Endothelial cell of umbilical vein (primary cell): ENCODE measurements around the gene AGO4. TPM values are rescaled to one million over a fixed set of nuclear protein-coding genes. Genes with fewer than 3 reads are reported as not detected.

Source experiments
- BruUV-seq: library from RNA; stranded (reverse); fragments of 400-500 nt; replicated peaks from 2 replicates; lab custom pipeline; 2021; lab: Mats Ljungman, UMichigan
- CTCF ChIA-PET: fragments of 300-600, 350-600 bp; sonication (Branson Sonifier 250); formaldehyde crosslinking; loops from one replicate; lab custom pipeline; 2021; ENCODE audit warnings: antibody characterized with exemption, inconsistent platforms; lab: Charles Lee
- POLR2A ChIA-PET: fragments of 300-600, 350-600 bp; sonication (Branson Sonifier 250); formaldehyde crosslinking; loops from one replicate; lab custom pipeline; 2021; ENCODE audit warnings: antibody characterized with exemption, inconsistent platforms; lab: Charles Lee
- DNase-seq: peaks from one replicate; pipeline ENCODE4 v3.0.0-alpha.2; 2011; ENCODE audit warnings: low read depth, low spot score
- FAIRE-seq: peaks from 2 replicates; lab custom pipeline; 2011; peaks lifted over from hg19 to GRCh38; lab: Jason Lieb, UNC
- H2AFZ ChIP-seq: 2 replicates; pipeline ENCODE4 v1.6.0; 2012; ENCODE audit warnings: low read depth, low read length, control low read depth, inconsistent platforms
- H3K27ac ChIP-seq: 2 replicates; pipeline ENCODE4 v1.5.1; 2011; ENCODE audit warnings: low read depth, mild to moderate bottlenecking, control low read depth, low read length, moderate library complexity; ENCODE audit not compliant: insufficient read depth
- H3K27me3 ChIP-seq, 2 experiments: 2 replicates each; pipeline versions ENCODE4 v1.6.0 to v1.6.1; 2011; ENCODE audit warnings: low read length in 2 of 2, mixed read lengths in 1 of 2; ENCODE audit not compliant: control insufficient read depth in 2 of 2, insufficient read depth in 2 of 2
- H3K36me3 ChIP-seq, 2 experiments: 2 replicates in 1 of 2; 3 replicates in 1 of 2; pipeline ENCODE4 v1.5.1; 2011; ENCODE audit warnings: low read length in 2 of 2, mild to moderate bottlenecking in 1 of 2, moderate library complexity in 1 of 2; ENCODE audit not compliant: control insufficient read depth in 2 of 2, insufficient read depth in 2 of 2; ENCODE audit errors: extremely low read depth in 1 of 2
- H3K4me1 ChIP-seq: 3 replicates; pipeline ENCODE4 v1.5.1; 2011; ENCODE audit warnings: mild to moderate bottlenecking, low read length; ENCODE audit not compliant: control insufficient read depth, insufficient read depth; ENCODE audit errors: extremely low read depth
- H3K4me2 ChIP-seq: 2 replicates; pipeline ENCODE4 v1.6.1; 2011; ENCODE audit warnings: low read length, control low read depth, mixed read lengths; ENCODE audit not compliant: insufficient read depth
- H3K4me3 ChIP-seq, 3 experiments: fragments of 200-600 bp in 1 of 3; sonication (generic), shearing (Covaris generic) in 1 of 3; replicated peaks in 1 of 3; 2 replicates each; pipeline ENCODE4 v1.5.1; 2011 to 2016; ENCODE audit warnings: control low read depth in 3 of 3, low read length in 3 of 3, mild to moderate bottlenecking in 2 of 3, inconsistent platforms in 1 of 3, low read depth in 1 of 3, moderate library complexity in 1 of 3; ENCODE audit not compliant: insufficient read depth in 1 of 3
- H3K79me2 ChIP-seq: 2 replicates; pipeline ENCODE4 v1.6.0; 2012; ENCODE audit warnings: low read length, inconsistent platforms; ENCODE audit not compliant: control insufficient read depth, insufficient read depth
- H3K9ac ChIP-seq: replicated peaks from 2 replicates; pipeline ENCODE3; 2011; ENCODE audit warnings: low read length, control low read depth; ENCODE audit not compliant: insufficient read depth; ENCODE audit errors: extremely low read depth
- H3K9me1 ChIP-seq: replicated peaks from 3 replicates; pipeline ENCODE4 v1.6.0; 2011; ENCODE audit warnings: mild to moderate bottlenecking, low read length; ENCODE audit not compliant: control insufficient read depth, insufficient read depth; ENCODE audit errors: extremely low read depth
- H3K9me3 ChIP-seq: replicated peaks from 2 replicates; pipeline ENCODE4 v1.5.1; 2012; ENCODE audit warnings: low read length, inconsistent platforms; ENCODE audit not compliant: control insufficient read depth, insufficient read depth
- H4K20me1 ChIP-seq: replicated peaks from 2 replicates; pipeline ENCODE3; 2011; ENCODE audit warnings: mild to moderate bottlenecking, low read length; ENCODE audit not compliant: control insufficient read depth, insufficient read depth; ENCODE audit errors: extremely low read depth
- EZH2 ChIP-seq: IDR thresholded peaks from 2 replicates; pipeline ENCODE4 v1.6.1; 2012; ENCODE audit warnings: borderline replicate concordance, low read depth, mild to moderate bottlenecking, moderate library complexity, low read length, inconsistent platforms; ENCODE audit not compliant: severe bottlenecking
- FOS ChIP-seq: IDR thresholded peaks from 2 replicates; pipeline ENCODE4 v1.6.1; 2011; ENCODE audit warnings: mild to moderate bottlenecking, low read length, moderate library complexity, borderline replicate concordance; ENCODE audit not compliant: insufficient read depth
- GATA2 ChIP-seq: IDR thresholded peaks from 2 replicates; pipeline ENCODE4 v1.7.0; 2011; ENCODE audit warnings: low read depth, mild to moderate bottlenecking, moderate library complexity, mixed read lengths, low read length; ENCODE audit not compliant: insufficient read length, insufficient read depth
- JUN ChIP-seq: IDR thresholded peaks from 2 replicates; pipeline ENCODE4 v1.6.1; 2011; ENCODE audit warnings: borderline replicate concordance, low read depth; ENCODE audit not compliant: insufficient read length, insufficient read depth
- MYC ChIP-seq: IDR thresholded peaks from one replicate; pipeline ENCODE4 v1.6.1; 2011; ENCODE audit warnings: mild to moderate bottlenecking, low read depth, low read length
- POLR2A ChIP-seq: IDR thresholded peaks from 2 replicates; pipeline ENCODE4 v1.6.1; 2012; ENCODE audit warnings: low read depth, mild to moderate bottlenecking, control low read depth, low read length
- POLR2AphosphoS5 ChIP-seq: IDR thresholded peaks from 2 replicates; pipeline ENCODE4 v1.6.1; 2012; ENCODE audit warnings: low read depth, mild to moderate bottlenecking, control low read depth, low read length, moderate library complexity; ENCODE audit not compliant: insufficient read depth
- dilution Hi-C: fragments of 300-500 bp; cut with MboI; formaldehyde crosslinking; loops from one replicate; pipeline ENCODE4 v1.15.0; 2019; ENCODE audit warnings: low sequenced_read_pairs; ENCODE audit not compliant: extremely low pct_ligation_motif_present
- intact Hi-C: fragments of 100-400 bp; cut with micrococcal nuclease; formaldehyde crosslinking; loops from one replicate; pipeline ENCODE4 v1.10.0; 2022
- polyA plus RNA-seq, 4 experiments: library from polyadenylated mRNA; depleted of rRNA in 3 of 4; stranded (reverse) in 3 of 4; unstranded in 1 of 4; fragments of >200 nt; gene quantifications; 2 replicates each; pipeline versions ENCODE4 v1.2.1 to v1.2.3, GENCODE V29; 2011 to 2012; ENCODE audit warnings: missing spikeins in 1 of 4
- total RNA-seq: library from RNA; stranded (reverse); gene quantifications from 2 replicates; pipeline ENCODE4 v1.2.3, GENCODE V29; 2021
- TF ChIP-seq, protein P1 (sequence below), 2 donors: IDR thresholded peaks; 1 replicate in 1 of 2; 2 replicates in 1 of 2; pipeline ENCODE4 v1.5.1; 2011; ENCODE audit warnings: low read length in 2 of 2, mild to moderate bottlenecking in 2 of 2, moderate library complexity in 2 of 2, control low read depth in 1 of 2, inconsistent platforms in 1 of 2, low read depth in 1 of 2; ENCODE audit not compliant: insufficient read depth in 1 of 2; ENCODE audit errors: extremely low read depth in 1 of 2
- TF ChIP-seq, protein P2 (sequence below): IDR thresholded peaks from 2 replicates; pipeline ENCODE4 v1.6.1; 2011; ENCODE audit not compliant: insufficient read depth, insufficient read length

Gene AGO4
- total and polyA plus RNA-seq, 2 donors (not counting 3 experiments of a cell fraction or from before 2014, with no cell fraction given), result 11.1 to 19.8 TPM

DNA sequence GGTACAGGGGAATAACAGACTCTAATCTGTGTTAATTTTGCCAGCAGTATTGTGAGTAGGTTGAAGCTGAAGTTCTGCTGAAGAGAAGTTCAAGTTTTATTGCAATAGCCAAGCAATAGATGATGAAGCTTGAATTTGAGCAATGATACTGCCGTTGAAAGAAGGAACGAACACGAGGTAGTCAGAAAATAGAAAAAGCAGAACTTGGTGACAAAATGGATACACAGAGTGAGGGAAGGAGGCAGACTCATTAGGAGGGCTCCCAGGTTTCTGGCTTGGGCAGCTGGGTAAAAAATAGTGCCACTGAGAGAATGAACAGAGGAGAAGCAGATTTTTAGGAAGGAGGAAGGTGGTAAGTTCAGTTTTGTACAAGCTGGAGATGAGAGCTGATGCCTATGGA lies 52.9 kb downstream of the AGO4 start:
- POLR2A ChIA-PET, result no interaction called here
- H3K4me1 ChIP-seq, result no peaks in the 10 kb centered on the region
- H3K9me3 ChIP-seq, result no peaks in the 10 kb centered on the region
- no peaks in the 10 kb centered on the region for H3K79me2 ChIP-seq
- no peaks in the 10 kb centered on the region for H3K36me3 ChIP-seq
- intact Hi-C loops, result no loop called here
- TF ChIP-seq FOS, result no peak
- no peak for TF ChIP-seq JUN
- no peak for TF ChIP-seq MYC
- no peak for TF ChIP-seq POLR2AphosphoS5
- TF ChIP-seq, protein P1, sequence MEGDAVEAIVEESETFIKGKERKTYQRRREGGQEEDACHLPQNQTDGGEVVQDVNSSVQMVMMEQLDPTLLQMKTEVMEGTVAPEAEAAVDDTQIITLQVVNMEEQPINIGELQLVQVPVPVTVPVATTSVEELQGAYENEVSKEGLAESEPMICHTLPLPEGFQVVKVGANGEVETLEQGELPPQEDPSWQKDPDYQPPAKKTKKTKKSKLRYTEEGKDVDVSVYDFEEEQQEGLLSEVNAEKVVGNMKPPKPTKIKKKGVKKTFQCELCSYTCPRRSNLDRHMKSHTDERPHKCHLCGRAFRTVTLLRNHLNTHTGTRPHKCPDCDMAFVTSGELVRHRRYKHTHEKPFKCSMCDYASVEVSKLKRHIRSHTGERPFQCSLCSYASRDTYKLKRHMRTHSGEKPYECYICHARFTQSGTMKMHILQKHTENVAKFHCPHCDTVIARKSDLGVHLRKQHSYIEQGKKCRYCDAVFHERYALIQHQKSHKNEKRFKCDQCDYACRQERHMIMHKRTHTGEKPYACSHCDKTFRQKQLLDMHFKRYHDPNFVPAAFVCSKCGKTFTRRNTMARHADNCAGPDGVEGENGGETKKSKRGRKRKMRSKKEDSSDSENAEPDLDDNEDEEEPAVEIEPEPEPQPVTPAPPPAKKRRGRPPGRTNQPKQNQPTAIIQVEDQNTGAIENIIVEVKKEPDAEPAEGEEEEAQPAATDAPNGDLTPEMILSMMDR (IDR thresholded peaks at IDR 0.05; ENCODE audit: extremely low read depth in 1 of 2, insufficient read depth in 1 of 2, low read depth in 1 of 2, low read length in 2 of 2), result no peak
- no peak for TF ChIP-seq POLR2A
- no peak for TF ChIP-seq EZH2
- no peak for TF ChIP-seq GATA2
- TF ChIP-seq, protein P2, sequence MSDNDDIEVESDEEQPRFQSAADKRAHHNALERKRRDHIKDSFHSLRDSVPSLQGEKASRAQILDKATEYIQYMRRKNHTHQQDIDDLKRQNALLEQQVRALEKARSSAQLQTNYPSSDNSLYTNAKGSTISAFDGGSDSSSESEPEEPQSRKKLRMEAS, result no peak
- no peak overlapping the region for H2AFZ ChIP-seq
- H3K9ac ChIP-seq, result no peak overlapping the region
- BruUV-seq, result no TSS peak
- no peaks in the 10 kb centered on the region for H3K9me1 ChIP-seq
- FAIRE-seq (no peak), DNase-seq (no peak)
- CTCF ChIA-PET, result no interaction called here
- H4K20me1 ChIP-seq, result no peaks in the 10 kb centered on the region
- H3K4me3 ChIP-seq, result no peak overlapping the region
- H3K27me3 ChIP-seq, result no peaks in the 10 kb centered on the region
- dilution Hi-C loops, result no loop called here
- no peak overlapping the region for H3K4me2 ChIP-seq
- no peak overlapping the region for H3K27ac ChIP-seq
